HepG2 (cell line): ENCODE measurements around the gene SH2D5. TPM values are rescaled to one million over a fixed set of nuclear protein-coding genes. Genes with fewer than 3 reads are reported as not detected.

Source experiments
- CAMTA2 ChIP-seq: sonication (generic); formaldehyde crosslinking; IDR thresholded peaks from 2 replicates; pipeline ENCODE4 v1.4.0; 2020; ENCODE audit warnings: mild to moderate bottlenecking, missing genetic modification reagents, borderline replicate concordance
- CBX1 ChIP-seq: IDR thresholded peaks from one replicate; pipeline ENCODE4 v1.6.1; 2016; ENCODE audit warnings: antibody characterized with exemption, low read depth
- EHMT2 ChIP-seq: fragments of 200-600 bp; sonication (generic); IDR thresholded peaks from 2 replicates; pipeline ENCODE4 v1.7.0; 2017; ENCODE audit warnings: antibody characterized with exemption, low read depth, low read length, borderline replicate concordance
- GTF3A ChIP-seq: sonication (generic); formaldehyde crosslinking; conservative IDR thresholded peaks from 2 replicates; pipeline ENCODE4 v1.4.0; 2020; ENCODE audit warnings: mild to moderate bottlenecking, missing genetic modification reagents
- KDM4B ChIP-seq: sonication (generic); formaldehyde crosslinking; IDR thresholded peaks from 2 replicates; pipeline ENCODE4 v1.4.0; 2020; ENCODE audit warnings: missing genetic modification reagents
- MATR3 ChIP-seq: sonication (generic); formaldehyde crosslinking; IDR thresholded peaks from 2 replicates; pipeline ENCODE4 v1.4.0; 2020; ENCODE audit warnings: missing genetic modification reagents
- RBM22 ChIP-seq: fragments of 200-400 bp; formaldehyde crosslinking; optimal IDR thresholded peaks from 2 replicates; pipeline ENCODE3; 2017; ENCODE audit warnings: mild to moderate bottlenecking, low read length, moderate library complexity
- RFXAP ChIP-seq: sonication (generic); formaldehyde crosslinking; IDR thresholded peaks from 2 replicates; pipeline ENCODE4 v1.4.0; 2020; ENCODE audit warnings: missing genetic modification reagents, borderline replicate concordance
- SAFB2 ChIP-seq: sonication (generic); formaldehyde crosslinking; IDR thresholded peaks from 2 replicates; pipeline ENCODE4 v1.5.1; 2020; ENCODE audit warnings: missing genetic modification reagents, low read depth, mild to moderate bottlenecking, borderline replicate concordance
- TP53 ChIP-seq: sonication (generic); formaldehyde crosslinking; conservative IDR thresholded peaks from 2 replicates; pipeline ENCODE4 v1.4.0; 2020; ENCODE audit warnings: missing genetic modification reagents
- ZFAT ChIP-seq: sonication (generic); formaldehyde crosslinking; conservative IDR thresholded peaks from 2 replicates; pipeline ENCODE4 v1.8.1; 2023; ENCODE audit warnings: missing genetic modification reagents, inconsistent platforms
- ZNF546 ChIP-seq: sonication (generic); formaldehyde crosslinking; conservative IDR thresholded peaks from 2 replicates; pipeline ENCODE4 v1.8.1; 2023; ENCODE audit warnings: mild to moderate bottlenecking, missing genetic modification reagents
- ZNF644 ChIP-seq: IDR thresholded peaks from 2 replicates; pipeline ENCODE4 v1.6.1; 2016; ENCODE audit warnings: low read depth
- polyA plus RNA-seq, 8 experiments: library from polyadenylated mRNA; depleted of rRNA in 3 of 8; stranded (reverse) in 7 of 8; unstranded in 1 of 8; fragments of >200 nt; fragmentation: Illumina TruSeq in 4 of 8; extraction: Trizol in 4 of 8; gene quantifications; 2 replicates each; pipeline versions ENCODE4 v1.2.1 to v1.2.3, GENCODE V29; 2011 to 2016; ENCODE audit warnings: low read depth in 4 of 8, missing spikeins in 1 of 8, mixed read lengths in 1 of 8; ENCODE audit not compliant: insufficient read depth in 1 of 8
- total RNA-seq, 5 experiments: library from RNA; depleted of rRNA; stranded (reverse); fragments of >200 nt; fragmentation: Illumina TruSeq; extraction: Trizol; gene quantifications; 2 replicates each; pipeline ENCODE4 v1.2.3, GENCODE V29; 2016; ENCODE audit warnings: low read depth in 1 of 5
- TF ChIP-seq, protein P1 (sequence below): sonication (generic); formaldehyde crosslinking; IDR thresholded peaks from 2 replicates; pipeline ENCODE4 v1.5.1; 2020; ENCODE audit warnings: missing genetic modification reagents, mild to moderate bottlenecking, borderline replicate concordance
- TF ChIP-seq, protein P2 (sequence below): sonication (generic); formaldehyde crosslinking; IDR thresholded peaks from 2 replicates; pipeline ENCODE4 v1.4.0; 2020; ENCODE audit warnings: mild to moderate bottlenecking, missing genetic modification reagents
- TF ChIP-seq, protein P3 (sequence below): IDR thresholded peaks from 2 replicates; pipeline ENCODE4 v1.6.1; 2016; ENCODE audit warnings: missing compliant biosample characterization, missing genetic modification reagents, borderline replicate concordance
- TF ChIP-seq, protein P4 (sequence below): fragments of 450-650 bp; IDR thresholded peaks from 2 replicates; pipeline ENCODE4 v1.6.1; 2016
- TF ChIP-seq, protein P5 (sequence below): sonication (generic); formaldehyde crosslinking; IDR thresholded peaks from 2 replicates; pipeline ENCODE4 v1.8.1; 2023; ENCODE audit warnings: mild to moderate bottlenecking, missing genetic modification reagents, borderline replicate concordance
- TF ChIP-seq, protein P6 (sequence below): sonication (generic); formaldehyde crosslinking; IDR thresholded peaks from 2 replicates; pipeline ENCODE4 v1.4.0; 2020; ENCODE audit warnings: mild to moderate bottlenecking, missing genetic modification reagents

SH2D5 gene
- total and polyA plus RNA-seq, 2 of the 13 experiments (the other 11 are each of a cell fraction or from before 2014, with no cell fraction given) = 1.2 to 3.4 TPM

DNA sequence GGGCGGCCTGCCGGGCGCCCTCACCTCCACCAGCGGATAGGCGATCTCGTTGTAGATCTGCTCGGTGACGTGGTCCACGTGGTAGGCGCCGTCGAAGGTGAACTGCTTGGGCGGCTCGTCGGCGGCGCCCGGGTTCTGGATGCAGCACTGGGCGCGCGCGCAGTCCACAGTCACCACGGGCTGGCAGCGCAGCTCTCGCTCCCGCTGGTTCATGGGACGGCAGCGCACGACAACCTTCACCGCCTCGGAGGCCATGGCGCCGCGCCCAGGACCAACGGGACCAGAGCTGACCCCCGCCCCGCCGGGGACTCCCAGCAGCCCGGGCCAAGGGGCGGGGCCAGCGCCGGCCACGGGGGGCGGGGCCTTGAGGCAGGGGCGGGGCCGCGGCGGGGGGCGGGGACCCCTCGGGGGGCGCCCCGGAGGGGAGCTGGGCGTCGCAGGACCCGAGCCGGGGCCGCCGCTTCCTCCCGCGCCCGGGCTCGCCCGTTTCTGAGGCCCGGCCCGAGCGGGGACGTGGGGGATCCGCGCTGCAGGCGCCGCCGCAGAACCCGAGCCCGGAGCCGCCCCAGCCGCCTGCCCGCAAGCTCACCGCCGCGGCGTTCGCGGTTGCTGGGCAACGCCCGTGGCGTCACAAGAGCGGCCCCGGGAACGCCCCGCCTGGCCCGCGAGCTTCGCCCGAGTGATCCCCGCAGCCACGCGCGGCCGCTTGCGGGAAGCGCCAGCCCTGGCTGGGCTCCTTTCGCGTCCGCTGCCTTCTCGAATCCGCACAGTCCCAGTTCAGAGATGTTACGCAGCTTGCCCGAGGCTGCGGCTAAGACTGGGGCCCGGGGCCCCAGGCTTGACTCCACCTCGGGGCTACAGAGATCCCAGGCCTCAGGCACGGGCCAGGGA, 14.8 kb downstream of the SH2D5 start, which contains the start of gene KIF17 (continued):
- TF ChIP-seq SAFB2 (no peak), EHMT2 (peak; percentile 66; the same call in 1 of the 2 replicates), ZFAT (CRISPR knock-in tag) (no peak), ZNF546 (CRISPR knock-in tag) (no peak; the same call in 1 of the 2 replicates), RBM22 (no peak), CBX1 (no peak), CAMTA2 (CRISPR knock-in tag) (no peak), KDM4B (CRISPR knock-in tag) (no peak), TP53 (no peak), GTF3A (CRISPR knock-in tag) (no peak), RFXAP (CRISPR knock-in tag) (no peak), MATR3 (CRISPR knock-in tag) (no peak), ZNF644 (CRISPR knock-in tag) (peak; percentile 55; the same call in 1 of the 2 replicates)
- TF ChIP-seq, protein P1, sequence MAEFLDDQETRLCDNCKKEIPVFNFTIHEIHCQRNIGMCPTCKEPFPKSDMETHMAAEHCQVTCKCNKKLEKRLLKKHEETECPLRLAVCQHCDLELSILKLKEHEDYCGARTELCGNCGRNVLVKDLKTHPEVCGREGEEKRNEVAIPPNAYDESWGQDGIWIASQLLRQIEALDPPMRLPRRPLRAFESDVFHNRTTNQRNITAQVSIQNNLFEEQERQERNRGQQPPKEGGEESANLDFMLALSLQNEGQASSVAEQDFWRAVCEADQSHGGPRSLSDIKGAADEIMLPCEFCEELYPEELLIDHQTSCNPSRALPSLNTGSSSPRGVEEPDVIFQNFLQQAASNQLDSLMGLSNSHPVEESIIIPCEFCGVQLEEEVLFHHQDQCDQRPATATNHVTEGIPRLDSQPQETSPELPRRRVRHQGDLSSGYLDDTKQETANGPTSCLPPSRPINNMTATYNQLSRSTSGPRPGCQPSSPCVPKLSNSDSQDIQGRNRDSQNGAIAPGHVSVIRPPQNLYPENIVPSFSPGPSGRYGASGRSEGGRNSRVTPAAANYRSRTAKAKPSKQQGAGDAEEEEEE = no peak
- TF ChIP-seq, protein P2, sequence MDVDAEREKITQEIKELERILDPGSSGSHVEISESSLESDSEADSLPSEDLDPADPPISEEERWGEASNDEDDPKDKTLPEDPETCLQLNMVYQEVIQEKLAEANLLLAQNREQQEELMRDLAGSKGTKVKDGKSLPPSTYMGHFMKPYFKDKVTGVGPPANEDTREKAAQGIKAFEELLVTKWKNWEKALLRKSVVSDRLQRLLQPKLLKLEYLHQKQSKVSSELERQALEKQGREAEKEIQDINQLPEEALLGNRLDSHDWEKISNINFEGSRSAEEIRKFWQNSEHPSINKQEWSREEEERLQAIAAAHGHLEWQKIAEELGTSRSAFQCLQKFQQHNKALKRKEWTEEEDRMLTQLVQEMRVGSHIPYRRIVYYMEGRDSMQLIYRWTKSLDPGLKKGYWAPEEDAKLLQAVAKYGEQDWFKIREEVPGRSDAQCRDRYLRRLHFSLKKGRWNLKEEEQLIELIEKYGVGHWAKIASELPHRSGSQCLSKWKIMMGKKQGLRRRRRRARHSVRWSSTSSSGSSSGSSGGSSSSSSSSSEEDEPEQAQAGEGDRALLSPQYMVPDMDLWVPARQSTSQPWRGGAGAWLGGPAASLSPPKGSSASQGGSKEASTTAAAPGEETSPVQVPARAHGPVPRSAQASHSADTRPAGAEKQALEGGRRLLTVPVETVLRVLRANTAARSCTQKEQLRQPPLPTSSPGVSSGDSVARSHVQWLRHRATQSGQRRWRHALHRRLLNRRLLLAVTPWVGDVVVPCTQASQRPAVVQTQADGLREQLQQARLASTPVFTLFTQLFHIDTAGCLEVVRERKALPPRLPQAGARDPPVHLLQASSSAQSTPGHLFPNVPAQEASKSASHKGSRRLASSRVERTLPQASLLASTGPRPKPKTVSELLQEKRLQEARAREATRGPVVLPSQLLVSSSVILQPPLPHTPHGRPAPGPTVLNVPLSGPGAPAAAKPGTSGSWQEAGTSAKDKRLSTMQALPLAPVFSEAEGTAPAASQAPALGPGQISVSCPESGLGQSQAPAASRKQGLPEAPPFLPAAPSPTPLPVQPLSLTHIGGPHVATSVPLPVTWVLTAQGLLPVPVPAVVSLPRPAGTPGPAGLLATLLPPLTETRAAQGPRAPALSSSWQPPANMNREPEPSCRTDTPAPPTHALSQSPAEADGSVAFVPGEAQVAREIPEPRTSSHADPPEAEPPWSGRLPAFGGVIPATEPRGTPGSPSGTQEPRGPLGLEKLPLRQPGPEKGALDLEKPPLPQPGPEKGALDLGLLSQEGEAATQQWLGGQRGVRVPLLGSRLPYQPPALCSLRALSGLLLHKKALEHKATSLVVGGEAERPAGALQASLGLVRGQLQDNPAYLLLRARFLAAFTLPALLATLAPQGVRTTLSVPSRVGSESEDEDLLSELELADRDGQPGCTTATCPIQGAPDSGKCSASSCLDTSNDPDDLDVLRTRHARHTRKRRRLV (CRISPR knock-in tag) = no peak
- TF ChIP-seq, protein P3, sequence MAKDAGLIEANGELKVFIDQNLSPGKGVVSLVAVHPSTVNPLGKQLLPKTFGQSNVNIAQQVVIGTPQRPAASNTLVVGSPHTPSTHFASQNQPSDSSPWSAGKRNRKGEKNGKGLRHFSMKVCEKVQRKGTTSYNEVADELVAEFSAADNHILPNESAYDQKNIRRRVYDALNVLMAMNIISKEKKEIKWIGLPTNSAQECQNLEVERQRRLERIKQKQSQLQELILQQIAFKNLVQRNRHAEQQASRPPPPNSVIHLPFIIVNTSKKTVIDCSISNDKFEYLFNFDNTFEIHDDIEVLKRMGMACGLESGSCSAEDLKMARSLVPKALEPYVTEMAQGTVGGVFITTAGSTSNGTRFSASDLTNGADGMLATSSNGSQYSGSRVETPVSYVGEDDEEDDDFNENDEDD (CRISPR knock-in tag) = 0 out of 2 replicates have a peak, but pooled peaks have one; percentile 21
- TF ChIP-seq, protein P4, sequence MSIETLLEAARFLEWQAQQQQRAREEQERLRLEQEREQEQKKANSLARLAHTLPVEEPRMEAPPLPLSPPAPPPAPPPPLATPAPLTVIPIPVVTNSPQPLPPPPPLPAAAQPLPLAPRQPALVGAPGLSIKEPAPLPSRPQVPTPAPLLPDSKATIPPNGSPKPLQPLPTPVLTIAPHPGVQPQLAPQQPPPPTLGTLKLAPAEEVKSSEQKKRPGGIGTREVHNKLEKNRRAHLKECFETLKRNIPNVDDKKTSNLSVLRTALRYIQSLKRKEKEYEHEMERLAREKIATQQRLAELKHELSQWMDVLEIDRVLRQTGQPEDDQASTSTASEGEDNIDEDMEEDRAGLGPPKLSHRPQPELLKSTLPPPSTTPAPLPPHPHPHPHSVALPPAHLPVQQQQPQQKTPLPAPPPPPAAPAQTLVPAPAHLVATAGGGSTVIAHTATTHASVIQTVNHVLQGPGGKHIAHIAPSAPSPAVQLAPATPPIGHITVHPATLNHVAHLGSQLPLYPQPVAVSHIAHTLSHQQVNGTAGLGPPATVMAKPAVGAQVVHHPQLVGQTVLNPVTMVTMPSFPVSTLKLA = no peak
- TF ChIP-seq, protein P5, sequence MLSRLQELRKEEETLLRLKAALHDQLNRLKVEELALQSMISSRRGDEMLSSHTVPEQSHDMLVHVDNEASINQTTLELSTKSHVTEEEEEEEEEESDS (CRISPR knock-in tag) = no peak
- TF ChIP-seq, protein P6, sequence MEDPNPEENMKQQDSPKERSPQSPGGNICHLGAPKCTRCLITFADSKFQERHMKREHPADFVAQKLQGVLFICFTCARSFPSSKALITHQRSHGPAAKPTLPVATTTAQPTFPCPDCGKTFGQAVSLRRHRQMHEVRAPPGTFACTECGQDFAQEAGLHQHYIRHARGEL = no peak
